RWPE1 (cell line): ENCODE results near the gene STOM.

Experiments
- CTCF ChIA-PET: fragments of 350-600 bp; sonication (Branson Sonifier 250); formaldehyde crosslinking; extraction: SDS; loops from one replicate; lab custom pipeline; 2021; lab: Yijun Ruan, JAX
- POLR2A ChIA-PET: fragments of 400-600 bp; formaldehyde crosslinking; extraction: SDS; loops from one replicate; lab custom pipeline; 2020; ENCODE audit warnings: antibody characterized with exemption; ENCODE audit not compliant: low non-redundant PET; lab: Yijun Ruan, JAX
- DNase-seq: peaks from one replicate; pipeline ENCODE4 v3.0.0; 2012; ENCODE audit warnings: low spot score
- H3K27ac ChIP-seq: fragments of 450-650 bp; 2 replicates; pipeline ENCODE4 v1.5.1; 2017
- TF ChIP-seq, protein P1 (sequence below): fragments of 450-650 bp; conservative IDR thresholded peaks from 2 replicates; pipeline ENCODE4 v1.5.1; 2017; ENCODE audit warnings: low read depth, mild to moderate bottlenecking

Gene STOM

DNA sequence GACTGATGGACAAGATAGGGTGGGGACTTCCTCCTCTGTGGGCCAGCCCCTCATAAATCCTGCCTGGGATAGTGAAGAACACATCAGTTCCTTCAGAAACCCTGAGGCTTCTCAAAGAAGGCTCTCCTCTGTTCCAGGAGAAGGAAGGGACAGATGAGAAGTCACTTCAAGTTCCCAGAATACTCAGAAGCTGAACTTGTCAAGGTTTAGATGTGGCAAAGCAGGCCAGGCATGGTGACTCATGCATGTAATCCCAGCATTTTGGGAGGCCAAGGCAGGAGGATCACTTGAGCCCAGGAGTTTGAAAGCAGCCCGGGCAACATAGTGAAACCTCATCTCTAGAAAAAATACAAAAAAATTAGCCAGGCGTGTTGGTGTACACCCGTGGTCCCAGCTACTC is 38.5 kb downstream of the STOM start:
- H3K27ac ChIP-seq, result peak overlapping the region; percentile 35
- DNase-seq, result no peak
- POLR2A ChIA-PET, result no interaction called here
- TF ChIP-seq, protein P1, sequence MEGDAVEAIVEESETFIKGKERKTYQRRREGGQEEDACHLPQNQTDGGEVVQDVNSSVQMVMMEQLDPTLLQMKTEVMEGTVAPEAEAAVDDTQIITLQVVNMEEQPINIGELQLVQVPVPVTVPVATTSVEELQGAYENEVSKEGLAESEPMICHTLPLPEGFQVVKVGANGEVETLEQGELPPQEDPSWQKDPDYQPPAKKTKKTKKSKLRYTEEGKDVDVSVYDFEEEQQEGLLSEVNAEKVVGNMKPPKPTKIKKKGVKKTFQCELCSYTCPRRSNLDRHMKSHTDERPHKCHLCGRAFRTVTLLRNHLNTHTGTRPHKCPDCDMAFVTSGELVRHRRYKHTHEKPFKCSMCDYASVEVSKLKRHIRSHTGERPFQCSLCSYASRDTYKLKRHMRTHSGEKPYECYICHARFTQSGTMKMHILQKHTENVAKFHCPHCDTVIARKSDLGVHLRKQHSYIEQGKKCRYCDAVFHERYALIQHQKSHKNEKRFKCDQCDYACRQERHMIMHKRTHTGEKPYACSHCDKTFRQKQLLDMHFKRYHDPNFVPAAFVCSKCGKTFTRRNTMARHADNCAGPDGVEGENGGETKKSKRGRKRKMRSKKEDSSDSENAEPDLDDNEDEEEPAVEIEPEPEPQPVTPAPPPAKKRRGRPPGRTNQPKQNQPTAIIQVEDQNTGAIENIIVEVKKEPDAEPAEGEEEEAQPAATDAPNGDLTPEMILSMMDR, result no peak
- CTCF ChIA-PET, result interaction anchor here (0.8 to 1.0 kb wide), 3 partner anchors 68 to 875 kb away, joined by 3 to 8 read pairs (median 3); no protein-coding TSS in a partner anchor

DNA sequence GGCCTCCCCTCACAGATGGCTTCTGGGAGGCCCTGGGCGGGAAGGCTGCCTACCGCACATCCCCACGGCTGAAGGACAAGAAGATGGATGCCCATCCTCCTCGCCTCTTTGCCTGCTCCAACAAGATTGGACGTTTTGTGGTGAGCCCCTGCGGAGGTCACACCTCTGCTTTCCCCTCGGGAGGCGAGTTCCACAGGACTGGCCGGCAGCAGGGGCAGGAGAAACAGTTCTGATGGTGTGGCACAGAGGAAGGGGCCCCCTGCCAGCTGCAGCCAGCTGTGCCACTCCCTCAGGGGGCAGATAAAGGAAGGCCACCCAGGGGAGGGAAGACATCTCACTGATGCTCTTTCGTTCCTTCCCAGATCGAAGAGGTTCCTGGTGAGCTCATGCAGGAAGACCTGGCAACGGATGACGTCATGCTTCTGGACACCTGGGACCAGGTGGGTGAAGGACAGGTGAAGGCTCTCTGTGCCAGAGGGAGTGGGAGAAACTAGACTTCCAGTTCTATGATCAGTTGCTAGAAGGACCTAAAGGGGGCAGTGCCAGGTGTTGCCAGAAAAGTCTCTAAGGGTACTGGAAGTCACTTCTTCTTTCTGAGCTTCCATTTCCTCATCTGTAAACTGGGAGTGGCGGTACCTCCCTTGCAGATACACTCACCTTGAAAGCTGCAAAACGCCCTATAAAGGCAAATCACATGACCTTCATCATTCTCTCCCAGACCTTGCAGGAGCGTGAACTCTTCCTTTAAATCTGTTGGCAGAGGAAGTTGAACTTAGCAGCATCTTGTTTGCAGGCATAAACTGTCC is 41.0 kb downstream of the STOM start:
- no peak for DNase-seq
- CTCF ChIA-PET, result no interaction called here
- TF ChIP-seq, protein P1, result no peak
- POLR2A ChIA-PET, result no interaction called here
- H3K27ac ChIP-seq, result 0 out of 2 replicates have a peak overlapping the region, but pooled peaks have one; percentile 4

DNA sequence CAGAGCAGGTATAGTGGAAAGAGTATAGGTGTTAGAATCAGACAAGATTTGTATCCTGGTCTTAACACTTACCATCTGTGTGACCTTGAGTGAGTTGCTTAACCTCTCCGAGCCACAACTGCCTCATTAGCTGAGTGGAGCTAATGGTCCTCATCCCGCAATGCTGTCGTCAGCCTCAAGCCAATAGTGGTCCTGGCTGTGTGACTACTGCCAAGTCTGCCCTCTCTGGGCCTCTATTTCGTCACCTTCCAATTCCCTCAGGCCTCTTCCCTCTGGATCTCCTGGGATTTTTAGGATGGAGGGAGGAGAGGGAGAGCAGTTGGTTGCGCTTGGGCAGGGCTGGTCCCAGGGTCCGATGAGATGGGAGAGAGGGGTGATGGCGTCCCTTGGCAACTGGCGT is 41.6 kb downstream of the STOM start:
- TF ChIP-seq, protein P1, result no peak
- H3K27ac ChIP-seq, result 0 out of 2 replicates have a peak overlapping the region, but pooled peaks have one; percentile 4
- DNase-seq, result no peak
- POLR2A ChIA-PET, result no interaction called here
- CTCF ChIA-PET, result no interaction called here

DNA sequence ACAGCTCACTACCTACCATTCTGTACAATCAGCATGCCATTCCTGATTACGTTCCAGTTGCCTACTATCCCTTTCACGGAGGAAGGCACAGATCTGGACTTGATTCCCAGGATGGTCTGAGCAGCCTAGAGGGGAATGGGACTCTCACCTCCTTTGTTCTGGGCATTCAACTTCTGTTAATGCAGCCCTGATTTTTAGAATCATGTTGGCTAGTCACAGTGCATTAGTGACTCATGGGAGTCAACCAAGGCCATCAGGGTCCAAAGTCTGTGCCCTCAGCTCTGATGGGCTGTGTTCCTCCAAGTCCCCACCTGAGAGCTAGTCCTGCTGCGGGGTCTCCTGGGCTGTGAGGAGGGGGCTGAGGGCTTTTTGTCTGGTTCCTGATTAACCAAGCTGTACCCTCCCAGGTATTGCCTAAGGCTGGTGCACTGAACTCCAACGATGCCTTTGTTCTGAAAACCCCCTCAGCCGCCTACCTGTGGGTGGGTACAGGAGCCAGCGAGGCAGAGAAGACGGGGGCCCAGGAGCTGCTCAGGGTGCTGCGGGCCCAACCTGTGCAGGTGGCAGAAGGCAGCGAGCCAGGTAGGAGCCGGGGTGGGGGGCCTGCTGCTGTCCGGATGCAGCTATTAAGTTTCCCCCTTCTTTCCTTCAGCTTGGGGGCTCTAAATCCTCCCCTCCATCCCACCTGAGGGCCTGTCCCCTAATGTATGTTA is 43.0 kb downstream of the STOM start:
- POLR2A ChIA-PET, result no interaction called here
- TF ChIP-seq, protein P1, result no peak
- peak overlapping the region; percentile 59 for H3K27ac ChIP-seq
- no peak for DNase-seq
- CTCF ChIA-PET, result interaction anchor here (0.6 to 1.1 kb wide), 3 partner anchors 36 to 60 kb away, joined by 3 to 4 read pairs (median 4); no protein-coding TSS in a partner anchor

DNA sequence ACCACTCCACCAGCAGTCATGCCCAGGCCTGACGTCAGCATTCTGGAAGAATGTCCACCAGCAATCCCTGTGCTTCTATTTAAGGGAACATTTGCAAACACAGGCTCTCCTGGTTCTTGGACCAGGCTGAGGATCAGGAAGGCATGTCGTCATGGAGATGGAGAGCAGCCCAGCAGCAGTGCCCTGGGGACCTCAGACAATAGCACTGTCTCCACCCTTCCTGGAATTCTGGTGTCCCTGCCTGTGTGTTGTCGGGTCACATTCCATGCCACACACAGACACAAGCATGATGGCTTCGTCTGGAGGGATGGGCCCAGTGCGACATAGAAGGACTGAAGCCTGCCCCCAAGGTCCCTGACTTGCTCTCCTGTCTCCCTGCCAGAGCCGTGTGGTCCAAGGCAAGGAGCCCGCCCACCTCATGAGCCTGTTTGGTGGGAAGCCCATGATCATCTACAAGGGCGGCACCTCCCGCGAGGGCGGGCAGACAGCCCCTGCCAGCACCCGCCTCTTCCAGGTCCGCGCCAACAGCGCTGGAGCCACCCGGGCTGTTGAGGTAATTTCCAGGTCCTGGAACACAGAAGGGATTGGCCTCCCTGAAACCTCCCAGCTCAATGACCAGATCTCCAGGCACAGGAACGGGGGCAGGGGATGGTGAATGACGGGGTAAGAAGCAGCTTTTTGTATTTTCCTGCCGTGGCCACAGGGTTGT is 43.8 kb downstream of the STOM start:
- POLR2A ChIA-PET, result no interaction called here
- peak overlapping the region; percentile 59 for H3K27ac ChIP-seq
- CTCF ChIA-PET, result interaction anchor here (1.0 to 1.1 kb wide), 2 partner anchors 37 to 49 kb away, joined by 4 read pairs; no protein-coding TSS in a partner anchor
- TF ChIP-seq, protein P1, result no peak
- no peak for DNase-seq

DNA sequence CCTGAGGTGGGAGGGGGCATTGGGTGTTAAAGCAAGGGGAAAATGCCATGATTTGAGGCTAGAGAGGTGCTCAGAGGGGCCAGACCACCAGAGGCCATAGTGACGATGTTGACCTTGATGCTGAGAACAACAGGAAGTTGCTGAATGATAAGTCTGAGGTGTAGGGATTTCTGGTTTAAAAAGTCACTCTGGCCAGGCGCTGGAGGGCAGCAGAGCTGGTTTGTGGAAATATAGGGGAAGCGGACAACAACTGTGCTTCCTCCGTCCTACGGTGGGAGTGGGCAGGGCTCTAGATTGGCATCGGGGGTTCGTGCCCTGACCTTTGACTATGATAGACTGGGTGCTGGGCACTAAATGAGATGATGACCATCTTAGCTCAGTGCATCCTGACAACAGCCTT is 44.7 kb downstream of the STOM start:
- CTCF ChIA-PET, result no interaction called here
- TF ChIP-seq, protein P1, result no peak
- POLR2A ChIA-PET, result no interaction called here
- H3K27ac ChIP-seq, result peak overlapping the region; percentile 59
- DNase-seq, result no peak
